Activated CD4-positive, CD25-positive, alpha-beta regulatory T cell treated with anti-CD3 and anti-CD28 coated beads, Interleukin-2, amount 50 U/mL, for 24 hours (primary cell): Measurements from ENCODE around the gene IL12A.

Experiments
- ATAC-seq, 2 donors: fragments of 150-1000 bp; cut with Tn5 transposase; one replicate each; pipeline ENCODE4 v1.10.0; 2021; ENCODE audit warnings: mild to moderate bottlenecking in 1 of 2, moderate library complexity in 1 of 2

IL12A gene

GRCh38 chr3:159989973-159990846, 1.6 kb downstream of the IL12A start:
- ATAC-seq, result no peak

- no peak for ATAC-seq
Measured at GRCh38 chr3:159991591-159991990, 3.0 kb downstream of the IL12A start.

- no peak for ATAC-seq
Measured at GRCh38 chr3:159992589-159992988, 4.0 kb downstream of the IL12A start.

- ATAC-seq, result no peak
Measured at GRCh38 chr3:159994182-159994581, 5.5 kb downstream of the IL12A start.

- ATAC-seq, result no peak
Measured at GRCh38 chr3:159995091-159995490, 6.5 kb downstream of the IL12A start.

GRCh38 chr3:159996018-159996417, 7.4 kb downstream of the IL12A start:
- ATAC-seq, result no peak

GRCh38 chr3:159996959-159997358, 8.3 kb downstream of the IL12A start:
- no peak for ATAC-seq

GRCh38 chr3:160001148-160001760, 12.6 kb downstream of the IL12A start:
- no peak for ATAC-seq

GRCh38 chr3:160001850-160002623, 13.4 kb downstream of the IL12A start:
- no peak for ATAC-seq

- ATAC-seq, result no peak
Measured at GRCh38 chr3:160003520-160004128, 15.0 kb downstream of the IL12A start.

- no peak for ATAC-seq
Measured at GRCh38 chr3:160005004-160005403, 16.4 kb downstream of the IL12A start.

- ATAC-seq, result peak in 1 of 2 donors; percentile 45
Measured at GRCh38 chr3:160006282-160007163, 17.9 kb downstream of the IL12A start.

- ATAC-seq, result no peak
Measured at GRCh38 chr3:160008961-160009360, 20.3 kb downstream of the IL12A start.

- ATAC-seq, result no peak
Measured at GRCh38 chr3:160009525-160009924, 20.9 kb downstream of the IL12A start.

- ATAC-seq, result no peak
Measured at GRCh38 chr3:160010578-160010977, 21.9 kb downstream of the IL12A start.

GRCh38 chr3:160012108-160012507, 23.5 kb downstream of the IL12A start:
- ATAC-seq, result peak; percentile 38 to 48

GRCh38 chr3:160016972-160017371, 28.3 kb downstream of the IL12A start:
- ATAC-seq, result no peak

- ATAC-seq, result no peak
Measured at GRCh38 chr3:160018959-160019358, 30.3 kb downstream of the IL12A start.

GRCh38 chr3:160020057-160020711, 31.5 kb downstream of the IL12A start:
- no peak for ATAC-seq

GRCh38 chr3:160022068-160022467, 33.4 kb downstream of the IL12A start:
- no peak for ATAC-seq

GRCh38 chr3:160023476-160023875, 34.8 kb downstream of the IL12A start:
- no peak for ATAC-seq
